Activated T-helper 1 cell treated with anti-CD3 and anti-CD28 coated beads, Interleukin-12 subunit alpha, Interleukin-12 subunit beta, Interleukin-2, Interleukin-4 antibody, amounts not matched to agents 30 ng/mL and 10 ng/mL and 1 ng/mL, durations not matched to agents 14 hours and 24 hours and 36 hours (primary cell): ENCODE data around the gene ADARB2. TPM values are rescaled to one million over a fixed set of nuclear protein-coding genes. Genes with fewer than 3 reads are reported as not detected.
A peak's percentile ranks its signal among the peaks of the same experiment; 100 is the strongest.

Experiments used
- DNase-seq: peaks from one replicate; pipeline ENCODE4 v3.0.0; 2021; ENCODE audit warnings: low spot score
- H3K27ac Mint-ChIP-seq: one replicate; pipeline ENCODE4 v1.8.0; 2021; ENCODE audit warnings: mild to moderate bottlenecking, mixed read lengths
- H3K27me3 Mint-ChIP-seq: one replicate; pipeline ENCODE4 v1.8.0; 2022; ENCODE audit warnings: mild to moderate bottlenecking, moderate library complexity, mixed read lengths; ENCODE audit not compliant: insufficient read depth
- H3K36me3 Mint-ChIP-seq: one replicate; pipeline ENCODE4 v1.8.0; 2021; ENCODE audit warnings: low read depth, mixed read lengths
- H3K4me1 Mint-ChIP-seq: one replicate; pipeline ENCODE4 v1.8.0; 2021; ENCODE audit warnings: low read depth, mixed read lengths
- H3K4me3 Mint-ChIP-seq: one replicate; pipeline ENCODE4 v1.8.0; 2021; ENCODE audit warnings: mild to moderate bottlenecking, moderate library complexity, mixed read lengths
- H3K9me3 Mint-ChIP-seq: one replicate; pipeline ENCODE4 v1.8.0; 2021; ENCODE audit warnings: mixed read lengths
- intact Hi-C: fragments of 100-400 bp; cut with micrococcal nuclease; formaldehyde crosslinking; loops from one replicate; pipeline ENCODE4 v1.15.1; 2024
- total RNA-seq: library from RNA; stranded (reverse); gene quantifications from 2 replicates; pipeline ENCODE4 v1.2.3, GENCODE V29; 2022

ADARB2 gene
- total RNA-seq, 1 donor from 2014 or later, result 0.05 TPM

DNA sequence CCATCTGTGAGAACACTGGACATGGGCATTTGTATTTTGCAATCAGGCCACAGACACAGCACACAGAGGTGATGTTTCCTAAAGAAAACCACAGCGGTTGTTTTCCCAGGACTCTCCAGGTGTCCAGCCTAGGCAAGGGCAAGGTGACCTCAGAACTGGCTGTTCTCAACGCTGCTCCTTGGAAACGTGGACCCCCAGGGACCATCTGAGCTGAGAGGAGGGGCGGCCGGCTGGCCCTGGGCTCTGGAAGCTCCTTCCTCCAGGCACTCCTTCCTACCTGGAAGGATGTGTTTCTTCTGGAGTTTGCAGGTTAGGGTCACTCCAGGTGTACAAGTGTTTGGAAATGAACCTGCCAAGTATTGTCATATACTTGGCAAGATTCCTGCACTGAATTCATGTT, 103.1 kb downstream of the ADARB2 start:
- Mint-ChIP-seq H3K9me3 (no peaks in the 10 kb centered on the region), H3K27me3 (peaks cover 9% of the 10 kb centered on the region), H3K4me3 (no peak overlapping the region), H3K4me1 (peaks cover 8% of the 10 kb centered on the region), H3K36me3 (no peaks in the 10 kb centered on the region), H3K27ac (no peak overlapping the region)
- no peak for DNase-seq
- intact Hi-C loops, result no loop called here

DNA sequence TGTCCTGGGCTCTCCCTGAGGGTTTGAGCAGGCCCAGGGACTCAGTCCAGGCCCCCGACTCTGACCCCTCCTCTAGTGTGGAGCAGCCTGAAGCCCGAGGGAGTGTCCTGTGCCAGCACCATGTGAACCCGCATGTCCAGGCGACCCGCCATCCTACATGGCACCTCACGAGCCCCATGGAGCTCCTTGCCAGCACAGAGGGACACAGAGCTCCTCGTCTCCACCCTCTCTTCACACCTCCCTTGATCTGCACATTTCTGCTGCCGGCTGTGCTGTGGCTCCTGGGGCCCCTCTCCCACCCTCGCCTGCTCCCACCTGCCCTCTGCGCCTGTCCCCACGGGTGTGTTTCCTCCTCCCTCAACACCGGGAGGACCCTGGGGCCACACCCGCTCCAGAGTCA, 103.5 kb downstream of the ADARB2 start:
- DNase-seq, result no peak
- H3K4me1 Mint-ChIP-seq, result peaks cover 8% of the 10 kb centered on the region
- no peaks in the 10 kb centered on the region for H3K9me3 Mint-ChIP-seq
- H3K27me3 Mint-ChIP-seq, result peaks cover 8% of the 10 kb centered on the region
- no peaks in the 10 kb centered on the region for H3K36me3 Mint-ChIP-seq
- intact Hi-C loops, result no loop called here
- H3K4me3 Mint-ChIP-seq, result no peak overlapping the region
- H3K27ac Mint-ChIP-seq, result no peak overlapping the region

DNA sequence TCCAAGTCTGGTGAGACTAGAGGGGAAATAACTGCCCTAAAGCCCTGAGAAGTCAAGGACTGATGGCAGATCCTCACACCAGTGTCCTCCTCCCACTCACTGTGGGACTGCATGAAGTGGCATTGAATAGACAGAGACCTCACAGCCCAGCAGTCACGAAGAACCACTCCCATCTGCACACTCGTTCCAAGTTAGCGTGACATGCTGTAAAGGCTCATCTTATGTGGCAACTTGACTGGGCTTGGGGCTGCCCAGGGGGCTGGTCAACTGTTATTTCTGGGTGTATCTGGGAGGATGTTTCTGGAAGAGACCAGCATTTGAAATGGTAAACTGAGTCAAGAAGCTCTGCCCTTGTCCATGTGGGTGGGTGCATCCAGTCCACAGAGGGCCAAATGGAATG, 104.7 kb downstream of the ADARB2 start:
- Mint-ChIP-seq H3K4me3 (no peak overlapping the region), H3K9me3 (no peaks in the 10 kb centered on the region), H3K36me3 (no peaks in the 10 kb centered on the region), H3K4me1 (peaks cover 8% of the 10 kb centered on the region), H3K27ac (no peak overlapping the region), H3K27me3 (peaks cover 3% of the 10 kb centered on the region)
- DNase-seq, result no peak
- intact Hi-C loops, result no loop called here

DNA sequence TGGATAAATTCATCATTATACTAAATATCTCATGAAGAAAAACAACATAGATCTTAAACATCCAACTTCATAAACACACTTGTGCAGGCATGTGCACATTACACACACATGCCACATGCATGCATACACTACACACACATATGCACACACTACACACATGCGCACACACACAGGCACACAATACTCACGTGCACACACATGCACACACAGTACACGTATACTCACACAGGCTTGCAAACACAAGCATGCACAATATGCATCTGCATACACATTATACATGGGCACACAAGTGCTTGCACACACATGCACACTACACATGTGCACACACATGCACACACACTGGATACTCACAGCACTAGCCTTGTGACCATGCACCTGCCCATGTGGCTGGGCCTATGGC, 105.2 kb downstream of the ADARB2 start:
- H3K27me3 Mint-ChIP-seq, result peaks cover 2% of the 10 kb centered on the region
- peaks cover 8% of the 10 kb centered on the region for H3K4me1 Mint-ChIP-seq
- DNase-seq, result no peak
- intact Hi-C loops, result no loop called here
- no peak overlapping the region for H3K4me3 Mint-ChIP-seq
- no peaks in the 10 kb centered on the region for H3K9me3 Mint-ChIP-seq
- H3K27ac Mint-ChIP-seq, result no peak overlapping the region
- H3K36me3 Mint-ChIP-seq, result no peaks in the 10 kb centered on the region

- DNase-seq, result no peak
- no peaks in the 10 kb centered on the region for H3K9me3 Mint-ChIP-seq
- H3K4me1 Mint-ChIP-seq, result peaks cover 8% of the 10 kb centered on the region
- no peak overlapping the region for H3K27ac Mint-ChIP-seq
- intact Hi-C loops, result no loop called here
- H3K27me3 Mint-ChIP-seq, result peaks cover 2% of the 10 kb centered on the region
- no peaks in the 10 kb centered on the region for H3K36me3 Mint-ChIP-seq
- peak overlapping the region; percentile 10 for H3K4me3 Mint-ChIP-seq
These were observed 106.0 kb downstream of the ADARB2 start for GRCh38 chr10:1631282-1631681.

- intact Hi-C loops, result no loop called here
- no peak overlapping the region for H3K27ac Mint-ChIP-seq
- H3K4me1 Mint-ChIP-seq, result peaks cover 8% of the 10 kb centered on the region
- no peak overlapping the region for H3K4me3 Mint-ChIP-seq
- no peaks in the 10 kb centered on the region for H3K36me3 Mint-ChIP-seq
- no peaks in the 10 kb centered on the region for H3K9me3 Mint-ChIP-seq
- H3K27me3 Mint-ChIP-seq, result no peaks in the 10 kb centered on the region
- no peak for DNase-seq
These were observed 107.0 kb downstream of the ADARB2 start for GRCh38 chr10:1630304-1630703.

DNA sequence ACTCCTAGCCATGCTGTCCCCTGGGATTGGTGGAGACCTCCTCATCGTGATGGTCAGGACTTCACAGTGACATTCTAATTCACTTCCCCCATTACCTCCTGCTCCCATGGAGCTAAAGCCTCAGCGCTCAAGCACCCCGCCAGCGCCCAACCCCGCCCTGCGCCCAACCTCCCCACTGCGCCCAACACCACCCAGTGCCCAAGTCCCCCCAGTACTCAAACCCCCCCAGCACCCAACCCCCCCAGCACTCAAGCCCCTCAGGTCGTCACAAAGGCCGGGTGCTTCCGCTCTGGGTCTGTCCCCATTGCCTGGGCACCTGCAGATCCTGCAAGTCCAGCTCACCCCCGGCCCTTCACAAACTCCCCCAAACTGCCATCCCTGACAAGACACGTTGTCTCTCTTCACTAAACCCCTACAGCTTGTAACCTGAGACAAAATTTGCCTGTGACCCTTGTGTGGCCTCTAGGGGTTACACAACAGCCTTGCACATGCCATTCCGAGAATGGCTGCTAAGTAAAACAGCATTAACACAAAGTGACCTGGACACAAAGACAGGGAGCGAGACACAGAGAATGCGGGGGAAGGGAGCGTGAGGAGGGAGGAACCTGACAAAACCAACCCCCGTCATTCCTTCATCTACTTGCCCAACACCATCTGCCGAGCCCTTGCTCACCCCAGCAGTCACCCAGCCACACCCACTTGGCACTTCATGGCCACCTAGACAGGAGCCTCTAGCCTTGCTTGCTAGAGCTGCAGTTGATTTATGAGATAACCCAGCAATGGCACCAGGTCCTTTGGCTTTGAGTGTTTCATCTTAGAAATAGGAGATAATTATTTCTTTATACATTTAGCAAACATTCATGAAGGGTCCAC, 107.8 kb downstream of the ADARB2 start:
- no peak for DNase-seq
- H3K9me3 Mint-ChIP-seq, result no peaks in the 10 kb centered on the region
- H3K4me3 Mint-ChIP-seq, result no peak overlapping the region
- no peaks in the 10 kb centered on the region for H3K36me3 Mint-ChIP-seq
- no peaks in the 10 kb centered on the region for H3K27me3 Mint-ChIP-seq
- H3K4me1 Mint-ChIP-seq, result peaks cover 8% of the 10 kb centered on the region
- intact Hi-C loops, result no loop called here
- no peak overlapping the region for H3K27ac Mint-ChIP-seq

- H3K27me3 Mint-ChIP-seq, result no peaks in the 10 kb centered on the region
- H3K9me3 Mint-ChIP-seq, result no peaks in the 10 kb centered on the region
- H3K27ac Mint-ChIP-seq, result no peak overlapping the region
- intact Hi-C loops, result no loop called here
- H3K4me1 Mint-ChIP-seq, result peaks cover 8% of the 10 kb centered on the region
- no peaks in the 10 kb centered on the region for H3K36me3 Mint-ChIP-seq
- no peak for DNase-seq
- no peak overlapping the region for H3K4me3 Mint-ChIP-seq
These were observed 108.6 kb downstream of the ADARB2 start for GRCh38 chr10:1628757-1629156.

GRCh38 chr10:1627945-1628344, 109.4 kb downstream of the ADARB2 start:
- no peaks in the 10 kb centered on the region for H3K9me3 Mint-ChIP-seq
- no peak for DNase-seq
- no peak overlapping the region for H3K4me3 Mint-ChIP-seq
- H3K36me3 Mint-ChIP-seq, result no peaks in the 10 kb centered on the region
- no peak overlapping the region for H3K27ac Mint-ChIP-seq
- no peaks in the 10 kb centered on the region for H3K27me3 Mint-ChIP-seq
- peaks cover 8% of the 10 kb centered on the region for H3K4me1 Mint-ChIP-seq
- intact Hi-C loops, result no loop called here

DNA sequence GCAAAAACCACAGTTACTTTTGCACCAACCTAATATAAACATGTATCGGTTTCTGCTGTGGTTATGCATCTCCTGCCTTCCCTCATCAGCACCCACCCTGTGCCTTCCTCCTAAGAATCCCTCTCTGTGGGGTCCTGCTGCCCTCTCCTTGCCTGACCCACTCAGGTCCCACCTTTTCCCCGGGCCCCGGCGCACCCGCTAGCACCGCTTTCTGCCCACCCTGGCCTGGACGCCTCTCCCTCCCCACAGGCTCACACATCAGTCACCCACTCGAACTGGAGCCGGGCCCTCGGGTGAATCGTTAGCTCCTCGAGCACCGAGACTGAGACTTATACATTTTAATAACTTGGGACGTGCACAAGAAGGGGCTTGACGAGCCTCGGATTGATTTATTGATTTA, 110.5 kb downstream of the ADARB2 start:
- Mint-ChIP-seq H3K9me3 (no peaks in the 10 kb centered on the region), H3K27me3 (peaks cover 3% of the 10 kb centered on the region), H3K4me1 (peaks cover 8% of the 10 kb centered on the region), H3K36me3 (no peaks in the 10 kb centered on the region), H3K27ac (no peak overlapping the region), H3K4me3 (no peak overlapping the region)
- intact Hi-C loops, result no loop called here
- DNase-seq, result no peak

- Mint-ChIP-seq H3K4me1 (peaks cover 4% of the 10 kb centered on the region), H3K27me3 (peaks cover 5% of the 10 kb centered on the region)
- intact Hi-C loops, result no loop called here
These were observed 110.9 kb downstream of the ADARB2 start for GRCh38 chr10:1626410-1626809.

DNA sequence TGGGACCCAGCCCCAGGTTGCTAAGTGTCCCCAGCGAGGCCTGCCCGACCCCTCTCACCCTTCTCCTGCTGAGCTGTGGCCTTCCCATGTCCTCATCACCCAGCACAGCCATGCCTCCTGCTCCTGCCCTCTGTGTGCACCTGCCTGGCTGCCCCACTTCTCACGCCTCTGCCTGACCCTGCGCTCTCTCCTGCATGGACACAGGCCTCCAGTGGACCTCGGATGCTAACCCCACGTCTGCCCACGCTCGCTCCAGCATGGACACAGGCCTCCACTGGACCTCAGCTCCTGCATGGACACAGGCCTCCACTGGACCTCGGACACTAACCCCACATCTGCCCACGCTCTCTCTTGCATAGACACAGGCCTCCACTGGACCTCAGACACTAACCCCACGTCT, 111.6 kb downstream of the ADARB2 start:
- no peak for DNase-seq
- no peak overlapping the region for H3K4me3 Mint-ChIP-seq
- H3K27ac Mint-ChIP-seq, result no peak overlapping the region
- intact Hi-C loops, result no loop called here
- no peaks in the 10 kb centered on the region for H3K4me1 Mint-ChIP-seq
- H3K27me3 Mint-ChIP-seq, result peaks cover 5% of the 10 kb centered on the region
- H3K9me3 Mint-ChIP-seq, result no peaks in the 10 kb centered on the region
- no peaks in the 10 kb centered on the region for H3K36me3 Mint-ChIP-seq

More at GRCh38 chr10:1626410-1626809, 110.9 kb downstream of the ADARB2 start:
- Mint-ChIP-seq H3K36me3 (no peaks in the 10 kb centered on the region), H3K4me3 (no peak overlapping the region), H3K27ac (no peak overlapping the region), H3K9me3 (no peaks in the 10 kb centered on the region)
- no peak for DNase-seq

GRCh38 chr10:1625079-1625478, 112.2 kb downstream of the ADARB2 start:
- H3K27me3 Mint-ChIP-seq, result peaks cover 5% of the 10 kb centered on the region
- no peak overlapping the region for H3K4me3 Mint-ChIP-seq
- H3K36me3 Mint-ChIP-seq, result no peaks in the 10 kb centered on the region
- H3K27ac Mint-ChIP-seq, result no peak overlapping the region
- DNase-seq, result no peak
- H3K4me1 Mint-ChIP-seq, result no peaks in the 10 kb centered on the region
- H3K9me3 Mint-ChIP-seq, result no peaks in the 10 kb centered on the region
- intact Hi-C loops, result no loop called here

GRCh38 chr10:1624240-1624639, 113.1 kb downstream of the ADARB2 start:
- Mint-ChIP-seq H3K36me3 (no peaks in the 10 kb centered on the region), H3K9me3 (no peaks in the 10 kb centered on the region), H3K27me3 (peaks cover 5% of the 10 kb centered on the region), H3K27ac (no peak overlapping the region), H3K4me3 (no peak overlapping the region), H3K4me1 (no peaks in the 10 kb centered on the region)
- intact Hi-C loops, result no loop called here
- DNase-seq, result no peak
